Uterus (tissue), 4 donors: Measurements from ENCODE around the gene CSF1R. TPM values are rescaled to one million over a fixed set of nuclear protein-coding genes. Genes with fewer than 3 reads are reported as not detected.

Experiments used
- DNase-seq, 2 donors: peaks; one replicate each; pipeline ENCODE4 v3.0.0-alpha.2; 2019 to 2020
- H3K27ac ChIP-seq, 2 donors: fragments of 200-600 bp; sonication (generic); 1 replicate in 1 of 2; 2 replicates in 1 of 2; pipeline ENCODE4 v1.5.1; 2016 to 2018
- H3K27me3 ChIP-seq, 2 donors: fragments of 200-600 bp; sonication (generic); one replicate each; pipeline ENCODE4 v1.5.1; 2018 to 2019; ENCODE audit warnings: control low read depth in 1 of 2
- H3K36me3 ChIP-seq, 2 donors: fragments of 200-600 bp; sonication (generic); one replicate each; pipeline ENCODE4 v1.5.1; 2019; ENCODE audit warnings: control low read depth in 1 of 2
- H3K4me1 ChIP-seq, 2 donors: fragments of 200-600 bp; sonication (generic); one replicate each; pipeline ENCODE4 v1.5.1; 2018 to 2019; ENCODE audit warnings: control low read depth in 1 of 2
- H3K4me3 ChIP-seq, 2 donors: fragments of 200-600 bp; sonication (generic); 1 replicate in 1 of 2; 2 replicates in 1 of 2; pipeline ENCODE4 v1.5.1; 2018 to 2019; ENCODE audit warnings: mild to moderate bottlenecking in 1 of 2
- H3K9me3 ChIP-seq, 2 donors: fragments of 200-600 bp; sonication (generic); one replicate each; pipeline ENCODE4 v1.5.1; 2019; ENCODE audit warnings: control low read depth in 1 of 2
- POLR2A ChIP-seq, 2 donors: fragments of 450-650 bp; IDR thresholded peaks; one replicate each; pipeline ENCODE4 v1.6.1; 2016; ENCODE audit warnings: antibody characterized with exemption in 2 of 2, mild to moderate bottlenecking in 1 of 2, moderate library complexity in 1 of 2
- intact Hi-C: fragments of 100-400 bp; cut with DNase I; formaldehyde crosslinking; loops from one replicate; pipeline ENCODE4 v1.15.1; 2023; ENCODE audit warnings: low total_unique reads
- total RNA-seq, 4 donors: library from RNA; depleted of rRNA in 3 of 4; stranded (reverse); fragments of >200 nt in 3 of 4; gene quantifications; one replicate each; pipeline versions ENCODE4 v1.1.0 to v1.2.4, GENCODE V29; 2014 to 2023
- TF ChIP-seq, protein P1 (sequence below), 4 experiments: fragments of 200-600 bp in 2 of 4; fragments of 450-650 bp in 2 of 4; sonication (generic) in 2 of 4; IDR thresholded peaks; one replicate each; pipeline ENCODE4 v1.5.1; 2016 to 2019; ENCODE audit warnings: antibody characterized with exemption in 4 of 4, mild to moderate bottlenecking in 2 of 4, moderate library complexity in 1 of 4
- donor health status: DM: yes; HTN: yes; CAD: no.

Gene CSF1R
- total RNA-seq, 4 donors from 2014 or later: 1.0 to 42.9 (median 22.8) TPM

DNA sequence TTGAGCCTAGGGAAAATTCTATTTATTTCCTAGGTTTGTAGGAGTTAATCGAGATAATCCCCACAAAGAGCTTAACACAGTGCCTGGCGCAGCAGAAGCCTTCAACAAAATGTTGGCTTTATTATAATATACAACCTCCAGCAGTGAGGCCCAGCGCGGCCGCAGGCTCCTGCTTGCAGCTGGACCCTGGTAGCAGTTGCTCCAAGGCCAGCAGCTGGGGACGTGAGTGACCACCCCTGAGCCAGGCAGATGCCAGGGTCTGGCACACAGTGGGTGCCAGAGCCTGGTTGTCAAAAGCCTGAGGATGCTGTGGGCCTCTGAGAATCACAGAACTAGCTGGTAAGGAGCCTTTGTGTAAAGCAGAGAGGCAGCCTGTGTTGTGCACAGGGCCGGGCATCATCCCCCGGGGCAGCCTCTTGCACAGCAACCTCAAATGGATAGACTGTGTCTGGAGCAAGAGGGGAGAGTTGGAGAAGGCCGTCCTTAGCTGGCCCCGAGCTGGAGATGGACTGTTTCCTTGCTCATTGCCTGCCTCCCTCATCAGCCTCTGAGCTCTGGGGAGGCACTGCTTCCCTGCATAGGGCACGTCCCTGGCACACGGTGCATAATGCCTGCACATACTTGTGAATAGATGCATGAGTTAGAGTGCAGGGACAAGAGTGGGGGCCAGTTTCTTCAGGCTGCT lies 17.3 kb downstream of the CSF1R start:
- no peak for DNase-seq
- Histone ChIP-seq H3K27me3 (no peaks in the 10 kb centered on the region), H3K36me3 (no peaks in the 10 kb centered on the region), H3K4me3 (no peak overlapping the region), H3K27ac (no peak overlapping the region), H3K9me3 (no peaks in the 10 kb centered on the region), H3K4me1 (no peaks in the 10 kb centered on the region)
- TF ChIP-seq POLR2A (IDR thresholded peaks at IDR 0.05): no peak
- TF ChIP-seq, protein P1, sequence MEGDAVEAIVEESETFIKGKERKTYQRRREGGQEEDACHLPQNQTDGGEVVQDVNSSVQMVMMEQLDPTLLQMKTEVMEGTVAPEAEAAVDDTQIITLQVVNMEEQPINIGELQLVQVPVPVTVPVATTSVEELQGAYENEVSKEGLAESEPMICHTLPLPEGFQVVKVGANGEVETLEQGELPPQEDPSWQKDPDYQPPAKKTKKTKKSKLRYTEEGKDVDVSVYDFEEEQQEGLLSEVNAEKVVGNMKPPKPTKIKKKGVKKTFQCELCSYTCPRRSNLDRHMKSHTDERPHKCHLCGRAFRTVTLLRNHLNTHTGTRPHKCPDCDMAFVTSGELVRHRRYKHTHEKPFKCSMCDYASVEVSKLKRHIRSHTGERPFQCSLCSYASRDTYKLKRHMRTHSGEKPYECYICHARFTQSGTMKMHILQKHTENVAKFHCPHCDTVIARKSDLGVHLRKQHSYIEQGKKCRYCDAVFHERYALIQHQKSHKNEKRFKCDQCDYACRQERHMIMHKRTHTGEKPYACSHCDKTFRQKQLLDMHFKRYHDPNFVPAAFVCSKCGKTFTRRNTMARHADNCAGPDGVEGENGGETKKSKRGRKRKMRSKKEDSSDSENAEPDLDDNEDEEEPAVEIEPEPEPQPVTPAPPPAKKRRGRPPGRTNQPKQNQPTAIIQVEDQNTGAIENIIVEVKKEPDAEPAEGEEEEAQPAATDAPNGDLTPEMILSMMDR (IDR thresholded peaks at IDR 0.05): no peak
- intact Hi-C loops: no loop called here

DNA sequence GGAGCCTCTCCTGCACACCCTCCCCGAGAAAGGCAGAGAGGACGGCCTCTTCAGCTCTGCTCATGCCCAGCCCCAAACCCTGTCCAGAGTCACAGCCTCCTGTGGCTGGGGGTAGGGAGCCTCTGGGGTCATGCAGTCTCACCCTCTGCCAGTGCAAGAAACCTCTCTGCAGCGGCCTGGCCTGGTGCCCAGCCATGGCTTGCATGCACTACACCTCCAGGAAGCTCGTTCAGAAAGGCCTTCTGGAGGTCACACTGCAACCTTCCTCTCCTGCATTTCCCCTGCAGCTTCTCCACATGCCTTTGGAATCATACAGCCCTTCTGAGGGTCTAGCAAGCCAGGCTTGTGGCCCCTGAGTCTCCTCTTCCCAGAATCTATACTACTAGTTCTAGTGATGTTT lies 17.9 kb downstream of the CSF1R start:
- TF ChIP-seq, protein P1 (IDR thresholded peaks at IDR 0.05): no peak
- TF ChIP-seq POLR2A (IDR thresholded peaks at IDR 0.05): no peak
- DNase-seq: no peak
- Histone ChIP-seq H3K27me3 (no peaks in the 10 kb centered on the region), H3K9me3 (no peaks in the 10 kb centered on the region), H3K36me3 (no peaks in the 10 kb centered on the region), H3K27ac (no peak overlapping the region), H3K4me3 (no peak overlapping the region), H3K4me1 (no peaks in the 10 kb centered on the region)
- intact Hi-C loops: no loop called here

DNA sequence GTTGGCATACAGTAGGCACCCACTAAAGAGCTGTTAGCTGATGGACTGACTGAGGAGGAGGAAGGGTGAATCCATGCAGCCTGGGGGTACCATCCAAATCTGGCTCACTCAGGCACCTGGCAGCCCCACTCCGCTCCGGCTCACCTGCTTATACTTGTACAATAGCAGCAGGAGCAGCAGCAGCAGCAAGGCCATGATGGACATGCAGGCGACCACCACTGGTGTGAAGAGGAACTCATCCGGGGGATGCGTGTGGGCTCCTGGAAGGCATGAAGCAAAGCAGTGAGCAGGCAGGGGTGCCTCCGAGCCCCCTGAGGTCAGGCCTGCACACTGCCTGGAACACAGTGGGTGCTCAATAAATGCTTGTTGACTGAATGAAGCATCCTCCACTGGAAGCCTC lies 18.3 kb downstream of the CSF1R start:
- DNase-seq: no peak

DNA sequence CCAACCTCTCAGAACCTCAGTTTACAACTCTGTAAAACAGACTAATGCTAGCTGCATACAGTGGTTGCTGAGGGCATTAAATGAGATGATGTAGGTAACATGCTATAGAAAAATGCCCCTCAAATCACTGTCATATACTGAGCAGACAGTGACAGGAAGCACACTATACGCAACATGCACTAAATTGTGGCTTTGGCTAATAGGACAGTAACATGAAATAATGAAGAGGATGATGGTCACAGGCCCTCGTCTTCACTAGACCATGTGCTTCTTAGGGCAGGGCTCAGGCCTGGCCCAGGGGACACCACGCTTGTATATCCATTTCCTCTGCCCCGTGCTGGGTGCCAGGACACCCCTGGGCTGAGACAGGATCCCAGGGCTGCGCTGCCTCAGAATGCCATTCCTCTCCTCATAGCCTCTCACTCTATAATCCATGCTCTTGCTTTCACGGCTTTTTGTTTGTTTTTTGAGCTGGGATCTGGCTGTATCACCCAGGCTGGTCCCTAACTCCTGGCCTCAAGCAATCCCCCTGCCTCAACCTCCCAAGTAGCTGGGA lies 18.9 kb downstream of the CSF1R start:
- Histone ChIP-seq H3K9me3 (no peaks in the 10 kb centered on the region), H3K36me3 (no peaks in the 10 kb centered on the region), H3K27ac (no peak overlapping the region), H3K27me3 (no peaks in the 10 kb centered on the region), H3K4me1 (no peaks in the 10 kb centered on the region), H3K4me3 (no peak overlapping the region)
- intact Hi-C loops: no loop called here
- no peak for DNase-seq
- no peak for TF ChIP-seq POLR2A (IDR thresholded peaks at IDR 0.05)
- TF ChIP-seq, protein P1 (IDR thresholded peaks at IDR 0.05): no peak

More for the DNA sequence above, 18.3 kb downstream of the CSF1R start:
- Histone ChIP-seq H3K4me3 (no peak overlapping the region), H3K27ac (no peak overlapping the region), H3K4me1 (no peaks in the 10 kb centered on the region), H3K27me3 (no peaks in the 10 kb centered on the region), H3K36me3 (no peaks in the 10 kb centered on the region), H3K9me3 (no peaks in the 10 kb centered on the region)
- intact Hi-C loops: no loop called here
- TF ChIP-seq, protein P1 (IDR thresholded peaks at IDR 0.05): no peak
- TF ChIP-seq POLR2A (IDR thresholded peaks at IDR 0.05): no peak

DNA sequence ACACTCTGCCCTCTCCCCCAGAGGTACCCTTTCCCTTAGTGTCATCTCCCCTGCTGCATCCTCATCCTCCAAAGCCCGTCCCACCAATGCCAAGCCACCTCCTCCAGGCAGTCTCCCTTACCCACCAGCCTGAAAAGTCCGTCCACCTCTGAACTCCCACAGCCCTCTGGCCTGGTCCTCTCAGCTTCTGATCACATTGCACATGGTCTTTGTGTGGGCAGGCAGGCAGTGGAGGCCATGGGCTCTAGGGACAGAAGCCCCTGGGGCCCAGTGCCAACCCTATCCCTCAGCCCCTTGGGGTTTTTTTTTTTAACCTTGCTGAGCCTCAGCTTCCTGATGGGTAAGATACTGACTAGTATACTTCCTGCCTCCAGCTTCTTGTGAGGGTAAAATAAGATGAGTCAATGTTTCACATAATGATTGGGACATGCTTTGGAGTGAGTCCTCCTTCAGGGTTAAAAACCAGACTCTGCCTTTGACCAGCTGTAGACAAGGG lies 19.4 kb downstream of the CSF1R start:
- no peak overlapping the region for H3K27ac ChIP-seq
- H3K27me3 ChIP-seq: no peaks in the 10 kb centered on the region
- no peak overlapping the region for H3K4me3 ChIP-seq
- H3K36me3 ChIP-seq: no peaks in the 10 kb centered on the region
- H3K4me1 ChIP-seq: no peaks in the 10 kb centered on the region
- intact Hi-C loops: no loop called here
- DNase-seq: no peak
- TF ChIP-seq, protein P1 (IDR thresholded peaks at IDR 0.05): no peak
- TF ChIP-seq POLR2A (IDR thresholded peaks at IDR 0.05): no peak
- H3K9me3 ChIP-seq: no peaks in the 10 kb centered on the region
